IPS DF 6.9 (cell line): ENCODE measurements around the gene SBK2.

ENCODE experiments used
- DNase-seq: peaks from one replicate; pipeline ENCODE4 v3.0.0-alpha.2; 2013; ENCODE audit warnings: low read depth, low spot score
- H3K27ac ChIP-seq: one replicate; pipeline ENCODE4 v1.5.1; 2013; ENCODE audit warnings: low read length, control low read depth
- H3K27me3 ChIP-seq: 2 replicates; pipeline ENCODE4 v1.6.1; 2013; ENCODE audit warnings: mild to moderate bottlenecking, low read length; ENCODE audit not compliant: control insufficient read depth, insufficient read depth
- H3K36me3 ChIP-seq: 2 replicates; pipeline ENCODE4 v1.6.1; 2013; ENCODE audit warnings: low read length; ENCODE audit not compliant: control insufficient read depth, insufficient read depth
- H3K4me1 ChIP-seq: 2 replicates; pipeline ENCODE4 v1.6.1; 2013; ENCODE audit warnings: low read length; ENCODE audit not compliant: control insufficient read depth, insufficient read depth
- H3K4me3 ChIP-seq: 2 replicates; pipeline ENCODE4 v1.5.1; 2013; ENCODE audit warnings: mild to moderate bottlenecking, low read length
- H3K9me3 ChIP-seq: 2 replicates; pipeline ENCODE4 v1.6.1; 2013; ENCODE audit warnings: low read length, inconsistent platforms; ENCODE audit not compliant: control insufficient read depth, insufficient read depth
- WGBS: extraction: QIAGEN DNeasy Blood & Tissue Kit; methylation state at CpG from one replicate; pipeline ENCODE4 v1.1.7; 2013; ENCODE audit warnings: mixed read lengths, missing lambda C conversion rate; ENCODE audit not compliant: insufficient read length, insufficient coverage; 5-methylcytosine and 5-hydroxymethylcytosine counted together

The SBK2 gene

GRCh38 chr19:55520691-55521292 lies 16.1 kb downstream of the SBK2 start:
- H3K36me3 ChIP-seq = no peaks in the 10 kb centered on the region
- H3K4me1 ChIP-seq = no peaks in the 10 kb centered on the region
- no peak for DNase-seq
- H3K4me3 ChIP-seq = no peak overlapping the region
- no peak overlapping the region for H3K27ac ChIP-seq
- H3K9me3 ChIP-seq = no peaks in the 10 kb centered on the region
- no CpG with 5 or more reads among the region's 14 CpGs for WGBS
- H3K27me3 ChIP-seq = no peaks in the 10 kb centered on the region

- Histone ChIP-seq H3K27me3 (no peaks in the 10 kb centered on the region), H3K9me3 (no peaks in the 10 kb centered on the region), H3K4me1 (no peaks in the 10 kb centered on the region; the same call in 1 of the 2 replicates), H3K4me3 (no peak overlapping the region), H3K27ac (no peak overlapping the region), H3K36me3 (no peaks in the 10 kb centered on the region)
- DNase-seq = no peak
- WGBS = 100% methylated on average over 1 of the region's 10 CpGs
These were observed 17.3 kb downstream of the SBK2 start for GRCh38 chr19:55519451-55520311.

DNA sequence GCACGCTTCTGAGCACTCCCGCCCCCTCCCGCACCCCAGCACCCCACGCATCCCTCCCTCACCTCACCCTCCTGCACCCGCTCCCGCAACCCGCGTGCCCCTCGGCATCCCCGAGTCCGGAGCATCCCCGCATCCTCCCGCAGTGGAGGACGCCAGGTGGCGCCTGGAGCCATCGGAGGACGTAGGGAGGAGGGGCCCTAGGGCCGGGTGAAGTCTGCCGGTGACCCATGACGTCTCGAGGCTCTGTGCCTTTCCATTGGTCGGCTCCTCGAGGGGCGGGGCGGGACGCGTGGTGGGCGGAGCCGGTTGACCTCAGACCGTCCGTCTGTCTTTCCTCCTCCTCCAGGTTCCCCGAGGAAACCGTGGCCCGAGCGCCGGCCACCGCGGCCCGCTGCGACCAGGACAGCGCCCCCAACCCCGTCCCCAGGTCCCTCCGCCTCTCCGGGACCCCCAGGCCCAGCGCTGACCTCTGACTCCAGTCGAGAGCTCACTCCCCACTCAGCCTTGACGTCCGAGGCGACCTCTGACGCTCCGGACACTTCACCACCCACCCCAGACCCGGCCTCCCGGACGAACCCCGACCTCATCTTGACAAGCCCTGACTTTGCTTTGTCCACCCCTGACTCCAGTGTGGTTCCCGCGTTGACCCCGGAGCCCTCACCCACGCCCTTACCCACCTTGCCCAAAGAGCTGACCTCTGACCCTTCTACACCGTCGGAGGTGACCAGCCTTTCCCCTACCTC lies 19.9 kb downstream of the SBK2 start:
- Histone ChIP-seq H3K9me3 (no peaks in the 10 kb centered on the region), H3K27ac (no peak overlapping the region), H3K4me3 (no peak overlapping the region; the same call in 1 of the 2 replicates), H3K36me3 (no peaks in the 10 kb centered on the region), H3K27me3 (no peaks in the 10 kb centered on the region), H3K4me1 (no peaks in the 10 kb centered on the region; the same call in 1 of the 2 replicates)
- DNase-seq = peak; percentile 63
- WGBS = no CpG with 5 or more reads among the region's 61 CpGs

- Histone ChIP-seq H3K27ac (no peak overlapping the region), H3K4me1 (no peaks in the 10 kb centered on the region), H3K4me3 (no peak overlapping the region), H3K27me3 (peaks cover 3% of the 10 kb centered on the region; the same call in 1 of the 2 replicates), H3K9me3 (0 out of 2 replicates have a peak, but pooled peaks cover 2% of the 10 kb centered on the region), H3K36me3 (no peaks in the 10 kb centered on the region)
- no peak for DNase-seq
- no CpG with 5 or more reads among the region's 10 CpGs for WGBS
These were observed 28.8 kb downstream of the SBK2 start for GRCh38 chr19:55508120-55508519.

- no CpG with 5 or more reads among the region's 11 CpGs for WGBS
- Histone ChIP-seq H3K27me3 (peaks cover 5% of the 10 kb centered on the region; the same call in 1 of the 2 replicates), H3K36me3 (no peaks in the 10 kb centered on the region), H3K9me3 (0 out of 2 replicates have a peak, but pooled peaks cover 3% of the 10 kb centered on the region), H3K4me1 (no peaks in the 10 kb centered on the region; the same call in 1 of the 2 replicates), H3K4me3 (no peak overlapping the region), H3K27ac (no peak overlapping the region)
- no peak for DNase-seq
These were observed 32.0 kb downstream of the SBK2 start for GRCh38 chr19:55504981-55505380.

DNA sequence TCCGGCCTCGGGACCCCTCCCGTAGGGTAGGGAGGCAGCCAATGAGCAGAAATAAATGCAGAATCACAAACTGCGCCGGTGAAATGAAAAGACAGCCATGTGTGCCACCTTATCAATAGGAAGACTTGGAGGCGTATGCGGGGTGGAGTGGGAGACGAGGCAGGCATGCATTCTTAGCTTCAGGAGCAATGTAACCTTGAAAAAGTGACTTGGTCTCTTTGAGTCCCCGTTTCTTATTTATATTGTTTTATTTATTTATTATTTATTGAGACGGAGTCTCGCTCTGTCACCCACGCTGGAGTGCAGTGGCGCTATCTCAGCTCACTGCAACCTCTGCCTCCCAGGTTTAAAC lies 32.7 kb downstream of the SBK2 start:
- H3K27me3 ChIP-seq = peaks cover 5% of the 10 kb centered on the region; the same call in 1 of the 2 replicates
- DNase-seq = no peak
- no peaks in the 10 kb centered on the region; the same call in 1 of the 2 replicates for H3K4me1 ChIP-seq
- no CpG with 5 or more reads among the region's 13 CpGs for WGBS
- H3K27ac ChIP-seq = no peak overlapping the region
- H3K36me3 ChIP-seq = no peaks in the 10 kb centered on the region
- H3K9me3 ChIP-seq = 0 out of 2 replicates have a peak, but pooled peaks cover 3% of the 10 kb centered on the region
- no peak overlapping the region for H3K4me3 ChIP-seq

- peak; percentile 90 for DNase-seq
- H3K36me3 ChIP-seq = no peaks in the 10 kb centered on the region
- WGBS = no CpG with 5 or more reads among the region's 64 CpGs
- H3K4me3 ChIP-seq = no peak overlapping the region
- H3K27me3 ChIP-seq = peaks cover 5% of the 10 kb centered on the region; the same call in 1 of the 2 replicates
- no peak overlapping the region for H3K27ac ChIP-seq
- H3K4me1 ChIP-seq = no peaks in the 10 kb centered on the region; the same call in 1 of the 2 replicates
- H3K9me3 ChIP-seq = 0 out of 2 replicates have a peak, but pooled peaks cover 3% of the 10 kb centered on the region
These were observed 33.3 kb downstream of the SBK2 start for GRCh38 chr19:55503502-55504251.

DNA sequence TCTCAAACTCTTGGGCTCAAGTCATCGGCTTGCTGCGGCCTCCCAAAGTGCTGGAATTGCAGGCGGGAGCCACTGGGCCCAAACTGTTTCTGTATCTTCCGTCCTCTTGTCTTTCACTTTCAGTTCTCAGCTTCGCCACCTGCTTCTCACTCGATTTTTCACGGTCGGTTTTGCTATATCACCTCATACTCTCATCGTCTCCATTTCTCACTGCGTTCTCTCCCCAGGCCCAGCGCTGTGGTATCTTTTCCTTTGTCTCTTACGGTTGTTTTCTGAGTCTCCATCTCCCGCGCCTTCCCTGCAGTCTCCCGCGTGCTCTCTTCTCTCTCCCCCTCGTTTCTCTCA lies 33.8 kb downstream of the SBK2 start:
- Histone ChIP-seq H3K36me3 (no peaks in the 10 kb centered on the region), H3K9me3 (0 out of 2 replicates have a peak, but pooled peaks cover 3% of the 10 kb centered on the region), H3K27ac (no peak overlapping the region), H3K27me3 (peaks cover 5% of the 10 kb centered on the region; the same call in 1 of the 2 replicates), H3K4me3 (no peak overlapping the region), H3K4me1 (no peaks in the 10 kb centered on the region; the same call in 1 of the 2 replicates)
- no peak for DNase-seq
- no CpG with 5 or more reads among the region's 17 CpGs for WGBS

DNA sequence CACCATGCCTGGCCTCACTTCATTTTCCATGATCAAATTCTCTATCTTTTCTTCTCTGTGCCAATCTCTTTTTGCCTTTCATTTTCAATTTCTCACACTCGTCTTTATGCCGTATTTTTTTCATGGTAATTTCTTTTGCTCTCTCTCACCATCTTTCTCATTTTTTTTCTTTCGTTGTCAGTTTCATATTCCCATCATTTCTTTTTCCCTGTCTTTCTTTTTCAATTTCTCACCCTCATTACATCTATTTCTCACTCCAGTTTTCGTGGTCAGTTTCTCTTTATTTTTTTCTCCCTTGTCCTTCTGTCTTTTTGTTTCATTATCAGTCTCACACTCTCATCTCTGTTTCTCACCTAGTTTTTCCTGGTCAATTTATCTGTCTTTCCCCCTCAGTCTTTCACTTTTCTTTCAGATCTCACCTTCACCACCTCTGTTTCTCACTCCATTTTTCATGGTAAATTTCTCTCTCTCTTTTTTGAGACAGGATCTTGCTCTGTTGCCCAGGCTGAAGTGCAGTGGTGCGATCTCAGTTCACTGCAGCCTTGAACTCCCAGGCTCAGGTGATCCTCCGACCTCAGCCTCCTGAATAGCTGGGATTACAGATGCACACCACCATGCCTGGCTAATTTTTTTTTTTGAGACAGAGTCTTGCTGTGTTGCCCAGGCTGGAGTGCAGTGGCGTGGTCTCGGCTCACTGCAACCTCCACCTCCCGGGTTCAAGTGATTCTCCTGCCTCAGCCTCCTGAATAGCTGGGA lies 34.6 kb downstream of the SBK2 start:
- Histone ChIP-seq H3K27ac (no peak overlapping the region), H3K9me3 (0 out of 2 replicates have a peak, but pooled peaks cover 3% of the 10 kb centered on the region), H3K4me1 (no peaks in the 10 kb centered on the region; the same call in 1 of the 2 replicates), H3K36me3 (no peaks in the 10 kb centered on the region), H3K27me3 (peaks cover 5% of the 10 kb centered on the region; the same call in 1 of the 2 replicates), H3K4me3 (no peak overlapping the region)
- 100% methylated on average over 4 of the region's 9 CpGs for WGBS
- no peak for DNase-seq
